HepG2 (cell line): ENCODE data around the gene OR2B2. TPM values are rescaled to one million over a fixed set of nuclear protein-coding genes. Genes with fewer than 3 reads are reported as not detected.

ENCODE experiments used
- ARNT2 ChIP-seq: sonication (generic); formaldehyde crosslinking; IDR thresholded peaks from 2 replicates; pipeline ENCODE4 v1.8.0; 2022; ENCODE audit warnings: mild to moderate bottlenecking, low read depth, missing genetic modification reagents, moderate library complexity
- EEA1 ChIP-seq: sonication (generic); formaldehyde crosslinking; IDR thresholded peaks from 2 replicates; pipeline ENCODE4 v1.5.1; 2020; ENCODE audit warnings: mild to moderate bottlenecking, missing genetic modification reagents, borderline replicate concordance
- EED ChIP-seq: sonication (generic); formaldehyde crosslinking; IDR thresholded peaks from 2 replicates; pipeline ENCODE4 v1.5.0; 2020; ENCODE audit warnings: mild to moderate bottlenecking, missing genetic modification reagents
- ESRRA ChIP-seq: sonication (generic); formaldehyde crosslinking; IDR thresholded peaks from 2 replicates; pipeline ENCODE4 v1.5.1; 2020; ENCODE audit warnings: mild to moderate bottlenecking, low read depth, missing genetic modification reagents
- HNRNPLL ChIP-seq: fragments of 200-400 bp; formaldehyde crosslinking; IDR thresholded peaks from 2 replicates; pipeline ENCODE4 v1.6.1; 2017; ENCODE audit warnings: mild to moderate bottlenecking, low read depth, low read length; ENCODE audit not compliant: poor library complexity, severe bottlenecking
- HNRNPUL1 ChIP-seq: fragments of 200-400 bp; formaldehyde crosslinking; IDR thresholded peaks from 2 replicates; pipeline ENCODE4 v1.6.1; 2017; ENCODE audit warnings: low read depth, mild to moderate bottlenecking, low read length, moderate library complexity
- HOXA9 ChIP-seq: sonication (generic); formaldehyde crosslinking; IDR thresholded peaks from 2 replicates; pipeline ENCODE4 v1.8.1; 2022; ENCODE audit warnings: missing genetic modification reagents, mild to moderate bottlenecking, moderate library complexity, borderline replicate concordance
- IKZF5 ChIP-seq: IDR thresholded peaks from 2 replicates; pipeline ENCODE4 v1.6.1; 2018; ENCODE audit warnings: missing genetic modification reagents, mild to moderate bottlenecking, missing compliant biosample characterization
- IRX3 ChIP-seq: sonication (generic); formaldehyde crosslinking; IDR thresholded peaks from 2 replicates; pipeline ENCODE4 v1.8.1; 2023; ENCODE audit warnings: mild to moderate bottlenecking, low read depth, missing genetic modification reagents, borderline replicate concordance
- MAFG ChIP-seq: sonication (generic); formaldehyde crosslinking; IDR thresholded peaks from 2 replicates; pipeline ENCODE4 v1.5.1; 2020; ENCODE audit warnings: mild to moderate bottlenecking, missing genetic modification reagents
- NFKB2 ChIP-seq: sonication (generic); formaldehyde crosslinking; IDR thresholded peaks from 2 replicates; pipeline ENCODE4 v1.4.0; 2020; ENCODE audit warnings: missing genetic modification reagents, borderline replicate concordance
- NONO ChIP-seq, 2 experiments: fragments of 450-650 bp in 1 of 2; sonication (generic) in 1 of 2; formaldehyde crosslinking in 1 of 2; IDR thresholded peaks in 1 of 2; conservative IDR thresholded peaks in 1 of 2; 2 replicates each; pipeline versions ENCODE4 v1.6.1 to v1.8.0; 2017 to 2022; ENCODE audit warnings: mild to moderate bottlenecking in 1 of 2, missing genetic modification reagents in 1 of 2, moderate library complexity in 1 of 2
- NR2F2 ChIP-seq: IDR thresholded peaks from 2 replicates; pipeline ENCODE4 v1.6.1; 2012; ENCODE audit warnings: low read depth, inconsistent platforms, borderline replicate concordance
- PHF21A ChIP-seq: sonication (generic); formaldehyde crosslinking; IDR thresholded peaks from 2 replicates; pipeline ENCODE4 v1.5.0; 2020; ENCODE audit warnings: mild to moderate bottlenecking, missing genetic modification reagents
- REPIN1 ChIP-seq: sonication (generic); formaldehyde crosslinking; IDR thresholded peaks from 2 replicates; pipeline ENCODE4 v1.8.0; 2022; ENCODE audit warnings: missing genetic modification reagents, low read depth, mild to moderate bottlenecking, borderline replicate concordance
- SMAD1 ChIP-seq: sonication (generic); formaldehyde crosslinking; IDR thresholded peaks from 2 replicates; pipeline ENCODE4 v1.4.0; 2020; ENCODE audit warnings: missing genetic modification reagents, low read depth, mild to moderate bottlenecking, borderline replicate concordance
- TCF7L2 ChIP-seq: IDR thresholded peaks from 2 replicates; pipeline ENCODE4 v1.6.1; 2011; ENCODE audit warnings: mild to moderate bottlenecking, low read depth, low read length, moderate library complexity
- THAP7 ChIP-seq: sonication (generic); formaldehyde crosslinking; IDR thresholded peaks from 2 replicates; pipeline ENCODE4 v1.8.1; 2023; ENCODE audit warnings: mild to moderate bottlenecking, missing genetic modification reagents
- ZNF441 ChIP-seq: sonication (generic); formaldehyde crosslinking; IDR thresholded peaks from 2 replicates; pipeline ENCODE4 v1.7.0; 2021; ENCODE audit warnings: missing genetic modification reagents, borderline replicate concordance
- ZNF468 ChIP-seq: sonication (generic); formaldehyde crosslinking; IDR thresholded peaks from 2 replicates; pipeline ENCODE4 v1.8.0; 2022; ENCODE audit warnings: mild to moderate bottlenecking, moderate library complexity, missing genetic modification reagents
- ZNF746 ChIP-seq: sonication (generic); formaldehyde crosslinking; IDR thresholded peaks from 2 replicates; pipeline ENCODE4 v1.8.0; 2022; ENCODE audit warnings: mild to moderate bottlenecking, missing genetic modification reagents
- ZNF749 ChIP-seq: sonication (generic); formaldehyde crosslinking; IDR thresholded peaks from 2 replicates; pipeline ENCODE4 v1.8.0; 2022; ENCODE audit warnings: mild to moderate bottlenecking, missing genetic modification reagents, moderate library complexity, borderline replicate concordance
- ZSCAN12 ChIP-seq: sonication (generic); formaldehyde crosslinking; IDR thresholded peaks from 2 replicates; pipeline ENCODE4 v1.9.0; 2021; ENCODE audit warnings: mild to moderate bottlenecking, missing genetic modification reagents
- polyA plus RNA-seq, 8 experiments: library from polyadenylated mRNA; depleted of rRNA in 3 of 8; stranded (reverse) in 7 of 8; unstranded in 1 of 8; fragments of >200 nt; fragmentation: Illumina TruSeq in 4 of 8; extraction: Trizol in 4 of 8; gene quantifications; 2 replicates each; pipeline versions ENCODE4 v1.2.1 to v1.2.3, GENCODE V29; 2011 to 2016; ENCODE audit warnings: low read depth in 4 of 8, missing spikeins in 1 of 8, mixed read lengths in 1 of 8; ENCODE audit not compliant: insufficient read depth in 1 of 8
- total RNA-seq, 5 experiments: library from RNA; depleted of rRNA; stranded (reverse); fragments of >200 nt; fragmentation: Illumina TruSeq; extraction: Trizol; gene quantifications; 2 replicates each; pipeline ENCODE4 v1.2.3, GENCODE V29; 2016; ENCODE audit warnings: low read depth in 1 of 5
- TF ChIP-seq, protein P1 (sequence below): sonication (generic); formaldehyde crosslinking; conservative IDR thresholded peaks from 2 replicates; pipeline ENCODE4 v1.8.0; 2022; ENCODE audit warnings: low read depth, missing genetic modification reagents
- TF ChIP-seq, protein P2 (sequence below): sonication (generic); formaldehyde crosslinking; IDR thresholded peaks from 2 replicates; pipeline ENCODE4 v1.5.1; 2020; ENCODE audit warnings: missing genetic modification reagents, mild to moderate bottlenecking, borderline replicate concordance

OR2B2 gene
- total and polyA plus RNA-seq, 2 of the 13 experiments (the other 11 are each of a cell fraction or from before 2014, with no cell fraction given): not detected

DNA sequence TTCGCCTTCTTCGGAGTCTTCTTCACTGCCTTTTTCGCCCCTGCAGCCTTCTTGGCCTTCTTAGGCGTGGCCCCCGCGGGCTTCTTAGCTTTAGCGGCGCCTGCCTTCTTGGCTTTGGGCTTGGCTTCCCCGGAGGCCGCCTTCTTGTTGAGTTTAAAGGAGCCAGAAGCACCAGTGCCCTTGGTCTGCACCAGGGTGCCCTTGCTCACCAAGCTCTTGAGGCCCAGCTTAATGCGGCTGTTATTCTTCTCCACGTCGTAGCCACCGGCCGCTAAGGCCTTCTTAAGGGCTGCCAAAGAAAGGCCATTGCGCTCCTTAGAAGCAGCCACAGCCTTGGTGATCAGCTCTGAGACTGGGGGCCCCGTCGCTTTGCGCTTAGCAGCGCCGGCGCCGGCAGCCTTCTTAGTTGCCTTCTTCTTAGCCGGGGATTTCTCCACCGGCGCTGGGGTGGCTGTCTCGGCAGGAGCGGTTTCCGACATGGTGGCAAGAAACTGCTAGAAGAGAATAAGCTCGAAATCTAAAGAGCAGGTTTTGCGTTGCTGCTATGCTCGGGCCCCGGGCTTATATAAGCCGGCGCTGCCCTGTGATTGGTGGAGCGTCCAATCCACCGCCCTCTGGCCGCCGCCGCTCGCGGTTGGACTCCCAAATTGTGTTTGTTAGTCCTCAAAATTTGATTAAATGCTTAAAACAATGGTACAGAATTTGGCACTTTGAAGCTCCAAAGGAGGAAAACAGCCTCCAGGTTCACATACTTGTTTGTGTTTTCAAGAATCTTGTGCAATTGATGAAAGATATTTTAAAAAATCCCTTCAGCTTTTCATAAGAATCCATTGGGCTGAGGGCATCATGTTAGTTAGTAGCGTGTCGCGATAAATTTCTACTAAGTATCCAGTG is 44.9 kb downstream of the OR2B2 start (continued):
- TF ChIP-seq ZNF749 (CRISPR knock-in tag) (no peak), EEA1 (CRISPR knock-in tag) (peak; percentile 52; the same call in 1 of the 2 replicates), IRX3 (CRISPR knock-in tag) (no peak), ESRRA (CRISPR knock-in tag) (no peak), NONO (IDR thresholded peaks at IDR 0.05) (no peak), NONO (CRISPR knock-in tag; conservative IDR thresholded peaks at IDR 0.05) (no peak), ZNF441 (CRISPR knock-in tag) (0 out of 2 replicates have a peak, but pooled peaks have one; percentile 21), ZNF746 (no peak), THAP7 (CRISPR knock-in tag) (no peak), SMAD1 (CRISPR knock-in tag) (no peak), EED (CRISPR knock-in tag) (no peak), ZSCAN12 (CRISPR knock-in tag) (no peak), MAFG (no peak), ARNT2 (CRISPR knock-in tag) (no peak), NFKB2 (peak; percentile 50; the same call in 1 of the 2 replicates), NR2F2 (no peak), TCF7L2 (no peak), IKZF5 (CRISPR knock-in tag) (no peak), HOXA9 (no peak), PHF21A (CRISPR knock-in tag) (peak; percentile 53; the same call in 1 of the 2 replicates), HNRNPLL (no peak), HNRNPUL1 (no peak), ZNF468 (CRISPR knock-in tag) (no peak), REPIN1 (CRISPR knock-in tag) (0 out of 2 replicates have a peak, but pooled peaks have one; percentile 22)
- TF ChIP-seq, protein P1, sequence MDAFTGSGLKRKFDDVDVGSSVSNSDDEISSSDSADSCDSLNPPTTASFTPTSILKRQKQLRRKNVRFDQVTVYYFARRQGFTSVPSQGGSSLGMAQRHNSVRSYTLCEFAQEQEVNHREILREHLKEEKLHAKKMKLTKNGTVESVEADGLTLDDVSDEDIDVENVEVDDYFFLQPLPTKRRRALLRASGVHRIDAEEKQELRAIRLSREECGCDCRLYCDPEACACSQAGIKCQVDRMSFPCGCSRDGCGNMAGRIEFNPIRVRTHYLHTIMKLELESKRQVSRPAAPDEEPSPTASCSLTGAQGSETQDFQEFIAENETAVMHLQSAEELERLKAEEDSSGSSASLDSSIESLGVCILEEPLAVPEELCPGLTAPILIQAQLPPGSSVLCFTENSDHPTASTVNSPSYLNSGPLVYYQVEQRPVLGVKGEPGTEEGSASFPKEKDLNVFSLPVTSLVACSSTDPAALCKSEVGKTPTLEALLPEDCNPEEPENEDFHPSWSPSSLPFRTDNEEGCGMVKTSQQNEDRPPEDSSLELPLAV (CRISPR knock-in tag): no peak
- TF ChIP-seq, protein P2, sequence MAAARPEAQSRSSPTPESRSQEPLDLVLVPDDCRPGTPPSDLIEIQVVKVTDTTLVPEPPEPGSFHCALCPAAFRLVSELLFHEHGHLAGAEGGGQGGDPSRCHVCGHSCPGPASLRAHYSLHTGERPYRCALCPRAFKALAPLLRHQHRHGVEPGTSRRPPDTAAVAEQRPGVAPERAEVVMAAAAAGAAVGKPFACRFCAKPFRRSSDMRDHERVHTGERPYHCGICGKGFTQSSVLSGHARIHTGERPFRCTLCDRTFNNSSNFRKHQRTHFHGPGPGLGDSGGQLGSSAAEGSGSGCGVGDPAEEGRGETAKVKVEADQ: no peak
